HCT116 (cell line): Measurements from ENCODE around the gene MANEAL. TPM values are rescaled to one million over a fixed set of nuclear protein-coding genes. Genes with fewer than 3 reads are reported as not detected.

Experiments used
- ATAC-seq: fragments of 200-7000 bp; cut with Tn5 transposase; 2 replicates; pipeline ENCODE4 v1.9.1; 2020; ENCODE audit warnings: mild to moderate bottlenecking, moderate library complexity
- BruUV-seq: library from RNA; stranded (reverse); fragments of 400-500 nt; replicated peaks from 2 replicates; lab custom pipeline; 2021; lab: Mats Ljungman, UMichigan
- CTCF ChIA-PET: fragments of 300-600 bp; sonication (Branson Sonifier 250); formaldehyde crosslinking; loops from one replicate; lab custom pipeline; 2021; ENCODE audit warnings: antibody characterized with exemption; lab: Charles Lee
- POLR2A ChIA-PET: fragments of 300-600, 350-600 bp; sonication (Branson Sonifier 250); formaldehyde crosslinking; loops from one replicate; lab custom pipeline; 2021; ENCODE audit warnings: antibody characterized with exemption; lab: Charles Lee
- RAD21 ChIA-PET, 2 experiments: fragments of 300-600 bp; sonication (Branson Sonifier 250); formaldehyde crosslinking; loops; one replicate each; lab custom pipeline; 2023; ENCODE audit warnings: low total read pairs in 2 of 2; ENCODE audit not compliant: uncharacterized antibody in 2 of 2, unreplicated experiment in 2 of 2, low non-redundant PET in 1 of 2; lab: Charles Lee
- DNase-seq: peaks from one replicate; pipeline ENCODE4 v3.0.0-alpha.2; 2010; ENCODE audit warnings: low read depth, low spot score
- H2AFZ ChIP-seq: fragments of 200-600 bp; shearing (Covaris generic), sonication (generic); 2 replicates; pipeline ENCODE4 v1.6.1; 2017; ENCODE audit warnings: low read depth, mixed run types, mixed read lengths, antibody characterized with exemption, low read length; ENCODE audit not compliant: poor library complexity, severe bottlenecking
- H3K27ac ChIP-seq: 2 replicates; pipeline ENCODE4 v1.5.1; 2012; ENCODE audit warnings: low read depth, low read length
- H3K27me3 ChIP-seq: fragments of 200-600 bp; sonication (generic); 2 replicates; pipeline ENCODE4 v1.6.1; 2016; ENCODE audit warnings: mixed run types, low read length, mixed read lengths; ENCODE audit not compliant: insufficient read depth
- H3K36me3 ChIP-seq, 2 experiments: fragments of 200-500 bp in 1 of 2; fragments of 200-600 bp in 1 of 2; sonication (Bioruptor generic) in 1 of 2; sonication (generic) in 1 of 2; 2 replicates each; pipeline versions ENCODE4 v1.5.1 to v1.6.1; 2014 to 2016; ENCODE audit warnings: low read length in 2 of 2, inconsistent platforms in 1 of 2, mixed read lengths in 1 of 2, mixed run types in 1 of 2; ENCODE audit not compliant: insufficient read depth in 2 of 2, control insufficient read depth in 1 of 2
- H3K4me1 ChIP-seq, 2 experiments: fragments of 200-600 bp in 1 of 2; sonication (generic) in 1 of 2; 2 replicates each; pipeline versions ENCODE4 v1.5.1 to v1.6.1; 2012 to 2017; ENCODE audit warnings: low read length in 2 of 2, inconsistent platforms in 1 of 2, mild to moderate bottlenecking in 1 of 2, mixed read lengths in 1 of 2, mixed run types in 1 of 2, moderate library complexity in 1 of 2; ENCODE audit not compliant: insufficient read depth in 2 of 2, control insufficient read depth in 1 of 2
- H3K4me2 ChIP-seq: fragments of 200-600 bp; sonication (generic); 2 replicates; pipeline ENCODE4 v1.6.1; 2017; ENCODE audit warnings: mixed run types, low read length, mixed read lengths
- H3K4me3 ChIP-seq, 2 experiments: fragments of 200-600 bp in 1 of 2; sonication (generic) in 1 of 2; replicated peaks in 1 of 2; 2 replicates each; pipeline ENCODE4 v1.5.1; 2011 to 2016; ENCODE audit warnings: low read length in 2 of 2, control low read depth in 1 of 2, low read depth in 1 of 2, mild to moderate bottlenecking in 1 of 2, mixed read lengths in 1 of 2, mixed run types in 1 of 2
- H3K79me2 ChIP-seq: fragments of 200-600 bp; sonication (generic); 2 replicates; pipeline ENCODE4 v1.6.1; 2017; ENCODE audit warnings: mild to moderate bottlenecking, mixed run types, low read length, moderate library complexity, mixed read lengths; ENCODE audit not compliant: insufficient read depth
- H3K9ac ChIP-seq: fragments of 200-600 bp; sonication (generic); 2 replicates; pipeline ENCODE4 v1.6.1; 2016; ENCODE audit warnings: low read length, mixed read lengths
- H3K9me2 ChIP-seq: fragments of 200-600 bp; sonication (generic), shearing (Covaris generic); 2 replicates; pipeline ENCODE4 v1.6.1; 2017; ENCODE audit warnings: mixed run types, mild to moderate bottlenecking, moderate library complexity; ENCODE audit not compliant: insufficient read depth
- H3K9me3 ChIP-seq, 2 experiments: fragments of 200-500 bp in 1 of 2; fragments of 200-600 bp in 1 of 2; sonication (Bioruptor generic) in 1 of 2; sonication (generic) in 1 of 2; 2 replicates each; pipeline ENCODE4 v1.6.1; 2014 to 2017; ENCODE audit warnings: low read length in 2 of 2, mixed read lengths in 2 of 2, inconsistent platforms in 1 of 2, low read depth in 1 of 2, mild to moderate bottlenecking in 1 of 2, mixed run types in 1 of 2, moderate library complexity in 1 of 2; ENCODE audit not compliant: control insufficient read depth in 1 of 2, insufficient read depth in 1 of 2
- H4K20me1 ChIP-seq: fragments of 200-600 bp; sonication (generic), shearing (Covaris generic); 2 replicates; pipeline ENCODE4 v1.6.1; 2017; ENCODE audit warnings: mixed run types, mild to moderate bottlenecking, moderate library complexity; ENCODE audit not compliant: insufficient read depth
- CBX3 ChIP-seq: IDR thresholded peaks from 2 replicates; pipeline ENCODE4 v1.6.1; 2012; ENCODE audit warnings: low read depth
- CEBPB ChIP-seq: IDR thresholded peaks from 2 replicates; pipeline ENCODE4 v1.6.1; 2012; ENCODE audit warnings: low read depth
- ELF1 ChIP-seq: IDR thresholded peaks from 2 replicates; pipeline ENCODE4 v1.6.1; 2012; ENCODE audit warnings: low read depth, borderline replicate concordance
- EZH2 ChIP-seq: fragments of 200-600 bp; sonication (generic); IDR thresholded peaks from 2 replicates; pipeline ENCODE4 v1.6.1; 2017; ENCODE audit warnings: antibody characterized with exemption, mixed run types
- EZH2phosphoT487 ChIP-seq: fragments of 200-600 bp; IDR thresholded peaks from 2 replicates; pipeline ENCODE4 v1.6.1; 2018; ENCODE audit warnings: antibody characterized with exemption, borderline replicate concordance
- FOSL1 ChIP-seq: IDR thresholded peaks from 2 replicates; pipeline ENCODE4 v1.6.1; 2012; ENCODE audit warnings: low read depth
- JUND ChIP-seq: IDR thresholded peaks from 2 replicates; pipeline ENCODE4 v1.6.1; 2012
- POLR2A ChIP-seq: IDR thresholded peaks from 2 replicates; pipeline ENCODE4 v1.7.0; 2011; ENCODE audit warnings: borderline replicate concordance; ENCODE audit not compliant: insufficient read depth, insufficient read length; ENCODE audit errors: extremely low read depth
- POLR2AphosphoS5 ChIP-seq: IDR thresholded peaks from 2 replicates; pipeline ENCODE4 v1.6.1; 2011; ENCODE audit warnings: mild to moderate bottlenecking, low read depth, low read length, moderate library complexity
- SIN3A ChIP-seq: IDR thresholded peaks from 2 replicates; pipeline ENCODE4 v1.6.1; 2012; ENCODE audit warnings: low read depth
- SP1 ChIP-seq: IDR thresholded peaks from 2 replicates; pipeline ENCODE4 v1.6.1; 2012; ENCODE audit warnings: low read depth
- TCF7L2 ChIP-seq: IDR thresholded peaks from 2 replicates; pipeline ENCODE4 v1.7.0; 2011; ENCODE audit warnings: borderline replicate concordance, inconsistent platforms; ENCODE audit not compliant: insufficient read depth, insufficient read length; ENCODE audit errors: extremely low read depth
- YY1 ChIP-seq: IDR thresholded peaks from 2 replicates; pipeline ENCODE4 v1.6.1; 2011; ENCODE audit warnings: low read length, low read depth, moderate library complexity, mild to moderate bottlenecking; ENCODE audit not compliant: insufficient replicate concordance; ENCODE audit errors: extremely low read depth
- ZFX ChIP-seq: fragments of 450-650 bp; IDR thresholded peaks from 2 replicates; pipeline ENCODE4 v1.6.1; 2017
- ZNF274 ChIP-seq: fragments of 200-500 bp; sonication (Bioruptor generic); IDR thresholded peaks from 2 replicates; pipeline ENCODE4 v1.6.1; 2014; ENCODE audit warnings: mild to moderate bottlenecking, low read depth, low read length, inconsistent platforms
- intact Hi-C: fragments of 100-400 bp; cut with micrococcal nuclease; formaldehyde crosslinking; loops from 2 replicates; pipeline ENCODE4 v1.10.0; 2022
- total RNA-seq: library from RNA; stranded (reverse); gene quantifications from one replicate; pipeline ENCODE4 v1.2.1, GENCODE V29; 2021; ENCODE audit not compliant: unreplicated experiment
- TF ChIP-seq, protein P1 (sequence below): IDR thresholded peaks from 2 replicates; pipeline ENCODE4 v1.6.1; 2012; ENCODE audit warnings: low read depth
- TF ChIP-seq, protein P2 (sequence below): IDR thresholded peaks from 2 replicates; pipeline ENCODE4 v1.6.1; 2012
- TF ChIP-seq, protein P3 (sequence below): IDR thresholded peaks from 2 replicates; pipeline ENCODE4 v1.6.1; 2012

MANEAL gene
- total RNA-seq, 1 experiment from 2014 or later: 17.3 TPM

DNA sequence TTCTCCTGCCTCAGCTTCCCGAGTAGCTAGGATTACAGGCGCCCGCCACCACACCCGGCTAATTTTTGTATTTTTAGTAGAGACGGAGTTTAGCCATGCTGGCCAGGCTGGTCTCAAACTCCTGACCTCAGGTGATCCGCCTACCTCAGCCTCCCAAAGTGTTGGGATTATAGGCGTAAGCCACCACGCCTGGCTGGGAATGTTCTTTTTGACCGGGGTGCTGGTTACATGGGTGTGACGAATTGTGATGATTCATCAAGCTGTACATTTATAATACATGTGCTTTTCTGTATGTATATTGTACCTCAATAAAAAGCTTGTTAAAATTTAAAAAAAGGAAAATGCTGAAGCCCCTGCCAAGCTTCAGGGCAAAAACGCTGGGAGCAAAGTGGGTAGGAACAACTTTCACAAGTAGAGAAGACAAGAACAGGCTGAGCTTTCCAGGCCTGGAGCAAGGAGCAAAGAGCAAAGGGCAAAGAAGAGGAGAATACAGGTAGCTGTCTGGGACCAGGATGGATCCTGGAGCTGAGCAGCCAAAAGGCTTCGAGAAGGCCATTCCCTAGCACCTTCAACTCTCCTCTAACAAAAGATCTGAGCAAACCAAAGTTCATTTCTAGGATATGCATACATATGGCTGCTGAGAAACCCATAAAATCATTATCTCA lies 34.9 kb downstream of the MANEAL start (continued):
- no peak for TF ChIP-seq SP1
- no peak for TF ChIP-seq ZFX
- no peak for TF ChIP-seq FOSL1
- no peak for TF ChIP-seq CBX3

DNA sequence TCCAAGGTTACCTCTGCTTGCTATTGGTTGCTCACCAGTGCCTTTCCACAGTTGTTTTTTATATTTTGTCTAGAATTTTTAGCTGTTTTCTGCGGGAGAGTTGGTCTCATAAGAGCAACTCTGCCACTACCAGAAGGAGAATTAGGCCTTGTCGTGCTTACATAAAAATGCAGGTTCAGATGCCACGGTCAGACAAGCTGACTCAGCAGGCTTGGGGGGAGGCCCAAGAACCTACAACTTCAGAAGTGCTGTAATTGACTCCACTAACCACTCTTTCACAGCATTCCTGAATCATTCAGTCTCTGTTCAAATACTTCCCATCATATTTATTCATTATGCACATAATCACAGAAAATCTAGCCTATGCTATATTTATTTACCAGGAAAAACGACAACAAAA lies 37.5 kb downstream of the MANEAL start:
- H4K20me1 ChIP-seq: no peaks in the 10 kb centered on the region
- H3K4me2 ChIP-seq: no peak overlapping the region
- H3K9ac ChIP-seq: no peak overlapping the region
- ChIA-PET RAD21 (no interaction called here), CTCF (no interaction called here), POLR2A (no interaction called here)
- peaks cover 0 to 2% of the 10 kb centered on the region in 2 experiments; a peak in 1 of 4 replicates for H3K4me1 ChIP-seq
- no peak overlapping the region for H3K27ac ChIP-seq
- ATAC-seq (no peak), DNase-seq (no peak)
- H3K9me3 ChIP-seq: no peaks in the 10 kb centered on the region
- H3K9me2 ChIP-seq: no peaks in the 10 kb centered on the region
- no peak overlapping the region for H3K4me3 ChIP-seq
- BruUV-seq: no TSS peak
- intact Hi-C loops: no loop called here
- no peaks in the 10 kb centered on the region for H3K79me2 ChIP-seq
- TF ChIP-seq ZNF274 (no peak), EZH2 (no peak), EZH2phosphoT487 (no peak), SIN3A (no peak), YY1 (no peak), FOSL1 (no peak), CEBPB (no peak), JUND (no peak), CBX3 (no peak), ZFX (no peak), TCF7L2 (no peak), POLR2A (no peak), POLR2AphosphoS5 (no peak), ELF1 (no peak)
- TF ChIP-seq, protein P1, sequence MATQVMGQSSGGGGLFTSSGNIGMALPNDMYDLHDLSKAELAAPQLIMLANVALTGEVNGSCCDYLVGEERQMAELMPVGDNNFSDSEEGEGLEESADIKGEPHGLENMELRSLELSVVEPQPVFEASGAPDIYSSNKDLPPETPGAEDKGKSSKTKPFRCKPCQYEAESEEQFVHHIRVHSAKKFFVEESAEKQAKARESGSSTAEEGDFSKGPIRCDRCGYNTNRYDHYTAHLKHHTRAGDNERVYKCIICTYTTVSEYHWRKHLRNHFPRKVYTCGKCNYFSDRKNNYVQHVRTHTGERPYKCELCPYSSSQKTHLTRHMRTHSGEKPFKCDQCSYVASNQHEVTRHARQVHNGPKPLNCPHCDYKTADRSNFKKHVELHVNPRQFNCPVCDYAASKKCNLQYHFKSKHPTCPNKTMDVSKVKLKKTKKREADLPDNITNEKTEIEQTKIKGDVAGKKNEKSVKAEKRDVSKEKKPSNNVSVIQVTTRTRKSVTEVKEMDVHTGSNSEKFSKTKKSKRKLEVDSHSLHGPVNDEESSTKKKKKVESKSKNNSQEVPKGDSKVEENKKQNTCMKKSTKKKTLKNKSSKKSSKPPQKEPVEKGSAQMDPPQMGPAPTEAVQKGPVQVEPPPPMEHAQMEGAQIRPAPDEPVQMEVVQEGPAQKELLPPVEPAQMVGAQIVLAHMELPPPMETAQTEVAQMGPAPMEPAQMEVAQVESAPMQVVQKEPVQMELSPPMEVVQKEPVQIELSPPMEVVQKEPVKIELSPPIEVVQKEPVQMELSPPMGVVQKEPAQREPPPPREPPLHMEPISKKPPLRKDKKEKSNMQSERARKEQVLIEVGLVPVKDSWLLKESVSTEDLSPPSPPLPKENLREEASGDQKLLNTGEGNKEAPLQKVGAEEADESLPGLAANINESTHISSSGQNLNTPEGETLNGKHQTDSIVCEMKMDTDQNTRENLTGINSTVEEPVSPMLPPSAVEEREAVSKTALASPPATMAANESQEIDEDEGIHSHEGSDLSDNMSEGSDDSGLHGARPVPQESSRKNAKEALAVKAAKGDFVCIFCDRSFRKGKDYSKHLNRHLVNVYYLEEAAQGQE: no peak
- TF ChIP-seq, protein P2, sequence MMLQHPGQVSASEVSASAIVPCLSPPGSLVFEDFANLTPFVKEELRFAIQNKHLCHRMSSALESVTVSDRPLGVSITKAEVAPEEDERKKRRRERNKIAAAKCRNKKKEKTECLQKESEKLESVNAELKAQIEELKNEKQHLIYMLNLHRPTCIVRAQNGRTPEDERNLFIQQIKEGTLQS: no peak
- TF ChIP-seq, protein P3, sequence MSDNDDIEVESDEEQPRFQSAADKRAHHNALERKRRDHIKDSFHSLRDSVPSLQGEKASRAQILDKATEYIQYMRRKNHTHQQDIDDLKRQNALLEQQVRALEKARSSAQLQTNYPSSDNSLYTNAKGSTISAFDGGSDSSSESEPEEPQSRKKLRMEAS: no peak
- TF ChIP-seq, all 23 proteins: peak for 0
- no peak overlapping the region for H2AFZ ChIP-seq
- peaks cover 26 to 35% of the 10 kb centered on the region in 2 experiments for H3K36me3 ChIP-seq
- H3K27me3 ChIP-seq: no peaks in the 10 kb centered on the region
